Endothelial cell of umbilical vein (primary cell): ENCODE data around the gene WDR7. TPM values are rescaled to one million over a fixed set of nuclear protein-coding genes. Genes with fewer than 3 reads are reported as not detected.

Source experiments
- BruUV-seq: library from RNA; stranded (reverse); fragments of 400-500 nt; replicated peaks from 2 replicates; lab custom pipeline; 2021; lab: Mats Ljungman, UMichigan
- CTCF ChIA-PET: fragments of 300-600, 350-600 bp; sonication (Branson Sonifier 250); formaldehyde crosslinking; loops from one replicate; lab custom pipeline; 2021; ENCODE audit warnings: antibody characterized with exemption, inconsistent platforms; lab: Charles Lee
- POLR2A ChIA-PET: fragments of 300-600, 350-600 bp; sonication (Branson Sonifier 250); formaldehyde crosslinking; loops from one replicate; lab custom pipeline; 2021; ENCODE audit warnings: antibody characterized with exemption, inconsistent platforms; lab: Charles Lee
- DNase-seq: peaks from one replicate; pipeline ENCODE4 v3.0.0-alpha.2; 2011; ENCODE audit warnings: low read depth, low spot score
- FAIRE-seq: peaks from 2 replicates; lab custom pipeline; 2011; peaks lifted over from hg19 to GRCh38; lab: Jason Lieb, UNC
- H2AFZ ChIP-seq: 2 replicates; pipeline ENCODE4 v1.6.0; 2012; ENCODE audit warnings: low read depth, low read length, control low read depth, inconsistent platforms
- H3K27ac ChIP-seq: 2 replicates; pipeline ENCODE4 v1.5.1; 2011; ENCODE audit warnings: low read depth, mild to moderate bottlenecking, control low read depth, low read length, moderate library complexity; ENCODE audit not compliant: insufficient read depth
- H3K27me3 ChIP-seq, 2 experiments: 2 replicates each; pipeline versions ENCODE4 v1.6.0 to v1.6.1; 2011; ENCODE audit warnings: low read length in 2 of 2, mixed read lengths in 1 of 2; ENCODE audit not compliant: control insufficient read depth in 2 of 2, insufficient read depth in 2 of 2
- H3K36me3 ChIP-seq, 2 experiments: 2 replicates in 1 of 2; 3 replicates in 1 of 2; pipeline ENCODE4 v1.5.1; 2011; ENCODE audit warnings: low read length in 2 of 2, mild to moderate bottlenecking in 1 of 2, moderate library complexity in 1 of 2; ENCODE audit not compliant: control insufficient read depth in 2 of 2, insufficient read depth in 2 of 2; ENCODE audit errors: extremely low read depth in 1 of 2
- H3K4me1 ChIP-seq: 3 replicates; pipeline ENCODE4 v1.5.1; 2011; ENCODE audit warnings: mild to moderate bottlenecking, low read length; ENCODE audit not compliant: control insufficient read depth, insufficient read depth; ENCODE audit errors: extremely low read depth
- H3K4me2 ChIP-seq: 2 replicates; pipeline ENCODE4 v1.6.1; 2011; ENCODE audit warnings: low read length, control low read depth, mixed read lengths; ENCODE audit not compliant: insufficient read depth
- H3K4me3 ChIP-seq, 3 experiments: fragments of 200-600 bp in 1 of 3; sonication (generic), shearing (Covaris generic) in 1 of 3; replicated peaks in 1 of 3; 2 replicates each; pipeline ENCODE4 v1.5.1; 2011 to 2016; ENCODE audit warnings: control low read depth in 3 of 3, low read length in 3 of 3, mild to moderate bottlenecking in 2 of 3, inconsistent platforms in 1 of 3, low read depth in 1 of 3, moderate library complexity in 1 of 3; ENCODE audit not compliant: insufficient read depth in 1 of 3
- H3K79me2 ChIP-seq: 2 replicates; pipeline ENCODE4 v1.6.0; 2012; ENCODE audit warnings: low read length, inconsistent platforms; ENCODE audit not compliant: control insufficient read depth, insufficient read depth
- H3K9ac ChIP-seq: replicated peaks from 2 replicates; pipeline ENCODE3; 2011; ENCODE audit warnings: low read length, control low read depth; ENCODE audit not compliant: insufficient read depth; ENCODE audit errors: extremely low read depth
- H3K9me1 ChIP-seq: replicated peaks from 3 replicates; pipeline ENCODE4 v1.6.0; 2011; ENCODE audit warnings: mild to moderate bottlenecking, low read length; ENCODE audit not compliant: control insufficient read depth, insufficient read depth; ENCODE audit errors: extremely low read depth
- H3K9me3 ChIP-seq: replicated peaks from 2 replicates; pipeline ENCODE4 v1.5.1; 2012; ENCODE audit warnings: low read length, inconsistent platforms; ENCODE audit not compliant: control insufficient read depth, insufficient read depth
- H4K20me1 ChIP-seq: replicated peaks from 2 replicates; pipeline ENCODE3; 2011; ENCODE audit warnings: mild to moderate bottlenecking, low read length; ENCODE audit not compliant: control insufficient read depth, insufficient read depth; ENCODE audit errors: extremely low read depth
- CTCF ChIP-seq, 2 donors: IDR thresholded peaks; 1 replicate in 1 of 2; 2 replicates in 1 of 2; pipeline ENCODE4 v1.5.1; 2011; ENCODE audit warnings: low read length in 2 of 2, mild to moderate bottlenecking in 2 of 2, moderate library complexity in 2 of 2, control low read depth in 1 of 2, inconsistent platforms in 1 of 2, low read depth in 1 of 2; ENCODE audit not compliant: insufficient read depth in 1 of 2; ENCODE audit errors: extremely low read depth in 1 of 2
- EZH2 ChIP-seq: IDR thresholded peaks from 2 replicates; pipeline ENCODE4 v1.6.1; 2012; ENCODE audit warnings: borderline replicate concordance, low read depth, mild to moderate bottlenecking, moderate library complexity, low read length, inconsistent platforms; ENCODE audit not compliant: severe bottlenecking
- FOS ChIP-seq: IDR thresholded peaks from 2 replicates; pipeline ENCODE4 v1.6.1; 2011; ENCODE audit warnings: mild to moderate bottlenecking, low read length, moderate library complexity, borderline replicate concordance; ENCODE audit not compliant: insufficient read depth
- GATA2 ChIP-seq: IDR thresholded peaks from 2 replicates; pipeline ENCODE4 v1.7.0; 2011; ENCODE audit warnings: low read depth, mild to moderate bottlenecking, moderate library complexity, mixed read lengths, low read length; ENCODE audit not compliant: insufficient read length, insufficient read depth
- JUN ChIP-seq: IDR thresholded peaks from 2 replicates; pipeline ENCODE4 v1.6.1; 2011; ENCODE audit warnings: borderline replicate concordance, low read depth; ENCODE audit not compliant: insufficient read length, insufficient read depth
- MAX ChIP-seq: IDR thresholded peaks from 2 replicates; pipeline ENCODE4 v1.6.1; 2011; ENCODE audit not compliant: insufficient read depth, insufficient read length
- MYC ChIP-seq: IDR thresholded peaks from one replicate; pipeline ENCODE4 v1.6.1; 2011; ENCODE audit warnings: mild to moderate bottlenecking, low read depth, low read length
- POLR2A ChIP-seq: IDR thresholded peaks from 2 replicates; pipeline ENCODE4 v1.6.1; 2012; ENCODE audit warnings: low read depth, mild to moderate bottlenecking, control low read depth, low read length
- POLR2AphosphoS5 ChIP-seq: IDR thresholded peaks from 2 replicates; pipeline ENCODE4 v1.6.1; 2012; ENCODE audit warnings: low read depth, mild to moderate bottlenecking, control low read depth, low read length, moderate library complexity; ENCODE audit not compliant: insufficient read depth
- dilution Hi-C: fragments of 300-500 bp; cut with MboI; formaldehyde crosslinking; loops from one replicate; pipeline ENCODE4 v1.15.0; 2019; ENCODE audit warnings: low sequenced_read_pairs; ENCODE audit not compliant: extremely low pct_ligation_motif_present
- intact Hi-C: fragments of 100-400 bp; cut with micrococcal nuclease; formaldehyde crosslinking; loops from one replicate; pipeline ENCODE4 v1.10.0; 2022
- polyA plus RNA-seq, 4 experiments: library from polyadenylated mRNA; depleted of rRNA in 3 of 4; stranded (reverse) in 3 of 4; unstranded in 1 of 4; fragments of >200 nt; gene quantifications; 2 replicates each; pipeline versions ENCODE4 v1.2.1 to v1.2.3, GENCODE V29; 2011 to 2012; ENCODE audit warnings: missing spikeins in 1 of 4
- total RNA-seq: library from RNA; stranded (reverse); gene quantifications from 2 replicates; pipeline ENCODE4 v1.2.3, GENCODE V29; 2021

Gene WDR7
- total and polyA plus RNA-seq, 2 donors (not counting 3 experiments of a cell fraction or from before 2014, with no cell fraction given), result 5.9 to 19.0 TPM

- no peak for FAIRE-seq
- DNase-seq, result no peak
- no peaks in the 10 kb centered on the region for H3K9me1 ChIP-seq
- no peaks in the 10 kb centered on the region for H3K9me3 ChIP-seq
- no peaks in the 10 kb centered on the region for H4K20me1 ChIP-seq
- ChIA-PET POLR2A (no interaction called here), CTCF (no interaction called here)
- no peak overlapping the region for H3K4me3 ChIP-seq
- no peak overlapping the region for H3K9ac ChIP-seq
- no peaks in the 10 kb centered on the region for H3K4me1 ChIP-seq
- dilution Hi-C loops (no loop called here), intact Hi-C loops (no loop called here)
- H2AFZ ChIP-seq, result no peak overlapping the region
- H3K36me3 ChIP-seq, result no peaks in the 10 kb centered on the region
- H3K27ac ChIP-seq, result no peak overlapping the region
- H3K4me2 ChIP-seq, result no peak overlapping the region
- TF ChIP-seq CTCF (IDR thresholded peaks at IDR 0.05; ENCODE audit: extremely low read depth in 1 of 2, insufficient read depth in 1 of 2, low read depth in 1 of 2, low read length in 2 of 2) (no peak), POLR2AphosphoS5 (no peak), MYC (no peak), GATA2 (no peak), POLR2A (no peak), EZH2 (no peak), MAX (no peak), JUN (no peak), FOS (no peak)
- no peaks in the 10 kb centered on the region for H3K27me3 ChIP-seq
- no TSS peak for BruUV-seq
- no peaks in the 10 kb centered on the region for H3K79me2 ChIP-seq
Observed at GRCh38 chr18:57054891-57055290, 403.7 kb downstream of the WDR7 start.
